Measurements from ENCODE around the gene ZMYND10. TPM values are rescaled to one million over a fixed set of nuclear protein-coding genes. Genes with fewer than 3 reads are reported as not detected.
A peak's percentile ranks its signal among the peaks of the same experiment; 100 is the strongest.

ZMYND10 gene
- total and polyA plus RNA-seq, 9 of the 15 experiments (the other 6 are each of a cell fraction or from before 2014, with no cell fraction given): 0.20 to 2.8 (median 0.70) TPM

DNA sequence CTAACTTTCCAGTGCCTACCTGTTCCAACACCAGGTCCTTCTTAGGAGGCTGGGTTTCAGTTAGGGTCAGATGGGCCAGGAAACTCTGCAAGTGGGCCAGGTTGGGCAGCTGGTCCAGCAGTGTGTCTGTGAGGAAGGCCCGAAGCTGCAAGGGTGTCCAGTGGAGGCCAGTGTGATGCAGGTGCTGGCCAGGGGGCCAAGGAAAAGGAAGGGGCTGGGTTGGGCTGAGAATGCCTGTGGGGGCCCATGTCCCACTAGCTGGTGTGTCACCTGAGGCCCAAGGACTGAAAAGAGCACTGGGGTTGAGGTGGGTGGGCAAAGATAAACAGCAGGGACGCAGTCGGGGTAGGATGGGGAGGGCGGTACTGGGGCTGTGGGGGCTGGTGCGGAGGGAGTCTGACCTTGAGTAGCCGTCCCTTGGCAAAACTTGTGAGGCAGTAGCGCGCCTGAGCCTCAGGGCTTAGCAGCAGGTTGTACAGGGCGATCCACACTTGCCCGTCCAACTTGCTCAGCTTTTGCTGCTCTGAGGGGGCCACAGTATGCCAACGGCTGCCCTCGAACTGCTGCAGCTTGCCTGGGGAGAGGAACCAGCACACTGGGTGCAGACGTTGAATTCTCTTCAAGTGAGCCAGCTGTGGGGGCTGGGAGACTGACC, 3.4 kb downstream of the ZMYND10 start:
- DNase-seq (ENCODE audit: extremely low read depth in 1 of 4, low spot score in 3 of 4): no peak
- BruUV-seq (replicated peaks): no TSS peak
- intact Hi-C loops (cut with micrococcal nuclease): no loop called here
- H4K20me1 ChIP-seq (replicated peaks; ENCODE audit: control insufficient read depth, insufficient read depth, low read length): no peaks in the 10 kb centered on the region
- H3K79me2 ChIP-seq (ENCODE audit: control insufficient read depth, insufficient read depth, low read length): peaks cover 36% of the 10 kb centered on the region
- CTCF ChIA-PET (ENCODE audit: low intra/inter-chr PET ratio): no interaction called here
- no peak overlapping the region for H3K4me3 ChIP-seq
- peaks cover 24 to 54% of the 10 kb centered on the region in 2 experiments; a peak in 4 of 5 replicates for H3K4me1 ChIP-seq (replicated peaks in 1 of 2; ENCODE audit: control insufficient read depth in 2 of 2, insufficient read depth in 2 of 2, low read length in 2 of 2)
- in situ Hi-C loops (cut with MboI): no loop called here
- FAIRE-seq: no peak
- peaks cover 3% of the 10 kb centered on the region for H3K9me1 ChIP-seq (ENCODE audit: control insufficient read depth, insufficient read depth, low read length)
- H2AFZ ChIP-seq (ENCODE audit: low read depth, low read length): no peak overlapping the region
- H3K27ac ChIP-seq (ENCODE audit: extremely low read depth, low read depth, low read length): no peak overlapping the region
- no peaks in the 10 kb centered on the region for H3K36me3 ChIP-seq (ENCODE audit: control insufficient read depth, insufficient read depth, low read length)
- H3K9ac ChIP-seq (ENCODE audit: insufficient read depth in 1 of 2, low read depth in 2 of 2, low read length in 2 of 2): peak overlapping the region in 1 of 2 experiments; percentile 79; a peak in 2 of 4 replicates
- no peak overlapping the region for H3K4me2 ChIP-seq (ENCODE audit: insufficient read depth, low read length)
- POLR2A ChIA-PET: interaction anchor here (1.5 to 1.7 kb wide), 2 partner anchors 14 kb away, joined by 4 to 5 read pairs; partner anchors contain the start of gene TUSC2
- H3K27me3 ChIP-seq (ENCODE audit: control insufficient read depth in 2 of 2, insufficient read depth in 2 of 2, low read length in 2 of 2): no peaks in the 10 kb centered on the region
- no peak for ATAC-seq
- no peaks in the 10 kb centered on the region for H3K9me3 ChIP-seq (replicated peaks; ENCODE audit: control insufficient read depth, insufficient read depth, low read depth, low read length)
- 78% methylated on average over 3 of the region's 13 CpGs for WGBS (ENCODE audit: insufficient coverage, low coverage, missing lambda C conversion rate)
- TF ChIP-seq, protein P1, sequence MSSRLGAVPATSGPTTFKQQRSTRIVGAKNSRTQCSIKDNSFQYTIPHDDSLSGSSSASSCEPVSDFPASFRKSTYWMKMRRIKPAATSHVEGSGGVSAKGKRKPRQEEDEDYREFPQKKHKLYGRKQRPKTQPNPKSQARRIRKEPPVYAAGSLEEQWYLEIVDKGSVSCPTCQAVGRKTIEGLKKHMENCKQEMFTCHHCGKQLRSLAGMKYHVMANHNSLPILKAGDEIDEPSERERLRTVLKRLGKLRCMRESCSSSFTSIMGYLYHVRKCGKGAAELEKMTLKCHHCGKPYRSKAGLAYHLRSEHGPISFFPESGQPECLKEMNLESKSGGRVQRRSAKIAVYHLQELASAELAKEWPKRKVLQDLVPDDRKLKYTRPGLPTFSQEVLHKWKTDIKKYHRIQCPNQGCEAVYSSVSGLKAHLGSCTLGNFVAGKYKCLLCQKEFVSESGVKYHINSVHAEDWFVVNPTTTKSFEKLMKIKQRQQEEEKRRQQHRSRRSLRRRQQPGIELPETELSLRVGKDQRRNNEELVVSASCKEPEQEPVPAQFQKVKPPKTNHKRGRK (tag; IDR thresholded peaks at IDR 0.05): no peak
- no peak for TF ChIP-seq PBX2 (CRISPR knock-in tag; IDR thresholded peaks at IDR 0.05; ENCODE audit: low read depth)
- TF ChIP-seq PBX2 (tag; conservative IDR thresholded peaks at IDR 0.05; ENCODE audit: low read depth): no peak
- TF ChIP-seq RFX7 (CRISPR knock-in tag; IDR thresholded peaks at IDR 0.05): no peak
- no peak for TF ChIP-seq BACH1 (tag; IDR thresholded peaks at IDR 0.05)
- TF ChIP-seq SP2 (IDR thresholded peaks at IDR 0.05; ENCODE audit: extremely low read depth, low read depth, low read length, poor library complexity, severe bottlenecking): no peak
- no peak for TF ChIP-seq CLOCK (CRISPR knock-in tag; IDR thresholded peaks at IDR 0.05; ENCODE audit: borderline replicate concordance)
- TF ChIP-seq ZNF280B (CRISPR knock-in tag; IDR thresholded peaks at IDR 0.05): no peak
- TF ChIP-seq, protein P2, sequence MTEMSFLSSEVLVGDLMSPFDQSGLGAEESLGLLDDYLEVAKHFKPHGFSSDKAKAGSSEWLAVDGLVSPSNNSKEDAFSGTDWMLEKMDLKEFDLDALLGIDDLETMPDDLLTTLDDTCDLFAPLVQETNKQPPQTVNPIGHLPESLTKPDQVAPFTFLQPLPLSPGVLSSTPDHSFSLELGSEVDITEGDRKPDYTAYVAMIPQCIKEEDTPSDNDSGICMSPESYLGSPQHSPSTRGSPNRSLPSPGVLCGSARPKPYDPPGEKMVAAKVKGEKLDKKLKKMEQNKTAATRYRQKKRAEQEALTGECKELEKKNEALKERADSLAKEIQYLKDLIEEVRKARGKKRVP (CRISPR knock-in tag; IDR thresholded peaks at IDR 0.05): no peak
- no peak for TF ChIP-seq SREBF1 (IDR thresholded peaks at IDR 0.05; ENCODE audit: borderline replicate concordance, low read depth, low read length)
- no peak for TF ChIP-seq RAD21 (CRISPR knock-in tag; conservative IDR thresholded peaks at IDR 0.05 in 1 of 2, IDR thresholded peaks at IDR 0.05 in 1 of 2)

Data from K562 (cell line).